K562 (cell line): ENCODE results near the gene PTPN1. TPM values are rescaled to one million over a fixed set of nuclear protein-coding genes. Genes with fewer than 3 reads are reported as not detected.

ENCODE experiments used
- ATAC-seq: fragments of 200-7000 bp; cut with Tn5 transposase; 3 replicates; pipeline ENCODE4 v1.9.1; 2020; ENCODE audit warnings: moderate library complexity
- BruUV-seq: library from RNA; stranded (reverse); fragments of 400-500 nt; replicated peaks from 2 replicates; lab custom pipeline; 2021; lab: Mats Ljungman, UMichigan
- CTCF ChIA-PET: fragments of 300-600 bp; formaldehyde crosslinking; extraction: SDS; loops from one replicate; lab custom pipeline; 2021; ENCODE audit warnings: low intra/inter-chr PET ratio; lab: Yijun Ruan, JAX
- POLR2A ChIA-PET: fragments of 300-600, 350-650 bp; sonication (Branson Sonifier 250); formaldehyde crosslinking; extraction: SDS; loops from one replicate; lab custom pipeline; 2021; ENCODE audit warnings: antibody characterized with exemption, inconsistent platforms; lab: Yijun Ruan, JAX
- DNase-seq, 4 experiments: peaks; one replicate each; pipeline versions ENCODE4 v3.0.0 to v3.0.0-alpha.2; 2011 to 2018; ENCODE audit warnings: low spot score in 3 of 4, mixed read lengths in 3 of 4; ENCODE audit errors: extremely low read depth in 1 of 4
- FAIRE-seq: peaks from 2 replicates; lab custom pipeline; 2011; peaks lifted over from hg19 to GRCh38; lab: Jason Lieb, UNC
- H2AFZ ChIP-seq: 2 replicates; pipeline ENCODE4 v1.6.0; 2011; ENCODE audit warnings: low read depth, low read length, control low read depth, inconsistent platforms
- H3K27ac ChIP-seq: fragments of 200-600 bp; 3 replicates; pipeline ENCODE4 v1.8.0; 2011; ENCODE audit warnings: low read depth, mild to moderate bottlenecking, control low read depth, inconsistent platforms, low read length, moderate library complexity, mixed read lengths; ENCODE audit errors: extremely low read depth
- H3K27me3 ChIP-seq, 2 experiments: fragments of 300-600 bp in 1 of 2; 2 replicates in 1 of 2; 3 replicates in 1 of 2; pipeline versions ENCODE4 v1.6.0 to v1.8.0; 2011; ENCODE audit warnings: inconsistent platforms in 2 of 2, low read length in 2 of 2, mild to moderate bottlenecking in 1 of 2, mixed read lengths in 1 of 2, moderate library complexity in 1 of 2; ENCODE audit not compliant: control insufficient read depth in 2 of 2, insufficient read depth in 2 of 2
- H3K36me3 ChIP-seq: fragments of 300-600 bp; 3 replicates; pipeline ENCODE4 v1.8.0; 2011; ENCODE audit warnings: mild to moderate bottlenecking, low read length, inconsistent platforms; ENCODE audit not compliant: control insufficient read depth, insufficient read depth
- H3K4me1 ChIP-seq, 2 experiments: fragments of 200-600 bp in 1 of 2; replicated peaks in 1 of 2; 2 replicates in 1 of 2; 3 replicates in 1 of 2; pipeline versions ENCODE4 v1.5.1 to v1.8.0; 2011; ENCODE audit warnings: inconsistent platforms in 2 of 2, low read length in 2 of 2, mild to moderate bottlenecking in 1 of 2, mixed read lengths in 1 of 2, moderate library complexity in 1 of 2; ENCODE audit not compliant: control insufficient read depth in 2 of 2, insufficient read depth in 2 of 2
- H3K4me2 ChIP-seq: 2 replicates; pipeline ENCODE4 v1.6.1; 2011; ENCODE audit warnings: low read length, control low read depth, inconsistent platforms, mixed read lengths; ENCODE audit not compliant: insufficient read depth
- H3K4me3 ChIP-seq: fragments of 200-600 bp; sonication (generic), shearing (Covaris generic); 2 replicates; pipeline ENCODE4 v1.5.1; 2016; ENCODE audit warnings: control low read depth, inconsistent platforms
- H3K79me2 ChIP-seq: fragments of 200-600 bp; 3 replicates; pipeline ENCODE4 v1.8.0; 2011; ENCODE audit warnings: low read length, inconsistent platforms; ENCODE audit not compliant: control insufficient read depth, insufficient read depth
- H3K9ac ChIP-seq, 2 experiments: 2 replicates each; pipeline versions ENCODE4 v1.6.0 to v1.6.1; 2011; ENCODE audit warnings: low read depth in 2 of 2, low read length in 2 of 2, control low read depth in 1 of 2, inconsistent platforms in 1 of 2, mild to moderate bottlenecking in 1 of 2, mixed read lengths in 1 of 2; ENCODE audit not compliant: insufficient read depth in 1 of 2
- H3K9me1 ChIP-seq: one replicate; pipeline ENCODE4 v1.6.0; 2011; ENCODE audit warnings: inconsistent platforms, mild to moderate bottlenecking, low read length, moderate library complexity; ENCODE audit not compliant: control insufficient read depth, insufficient read depth
- H3K9me3 ChIP-seq: replicated peaks from 2 replicates; pipeline ENCODE4 v1.5.1; 2011; ENCODE audit warnings: low read depth, low read length, inconsistent platforms; ENCODE audit not compliant: control insufficient read depth, insufficient read depth
- H4K20me1 ChIP-seq: replicated peaks from 2 replicates; pipeline ENCODE4 v1.6.1; 2011; ENCODE audit warnings: low read length, inconsistent platforms, mixed read lengths; ENCODE audit not compliant: control insufficient read depth, insufficient read depth
- ATF6 ChIP-seq: sonication (generic); formaldehyde crosslinking; IDR thresholded peaks from 2 replicates; pipeline ENCODE4 v1.4.0; 2020; ENCODE audit warnings: mild to moderate bottlenecking, missing genetic modification reagents
- ATF7 ChIP-seq: fragments of 450-650 bp; IDR thresholded peaks from 2 replicates; pipeline ENCODE4 v1.7.1; 2014; ENCODE audit warnings: mild to moderate bottlenecking, moderate library complexity
- CEBPG ChIP-seq, 3 experiments: fragments of 200-800 bp in 1 of 3; sonication (Bioruptor generic) in 1 of 3; sonication (generic) in 1 of 3; formaldehyde crosslinking in 1 of 3; IDR thresholded peaks in 2 of 3; conservative IDR thresholded peaks in 1 of 3; 2 replicates each; pipeline versions ENCODE4 v1.6.1 to v1.8.0; 2016 to 2022; ENCODE audit warnings: missing compliant biosample characterization in 2 of 3, missing genetic modification characterization in 2 of 3, mild to moderate bottlenecking in 1 of 3, missing genetic modification reagents in 1 of 3
- CHD4 ChIP-seq: fragments of 200-600 bp; sonication (generic); IDR thresholded peaks from 3 replicates; pipeline ENCODE4 v1.6.1; 2012; ENCODE audit warnings: low read depth, mild to moderate bottlenecking, mixed read lengths, low read length, inconsistent platforms; ENCODE audit not compliant: insufficient read depth, insufficient replicate concordance, poor library complexity, severe bottlenecking
- FOXP4 ChIP-seq: sonication (generic); formaldehyde crosslinking; IDR thresholded peaks from 2 replicates; pipeline ENCODE4 v1.8.0; 2022; ENCODE audit warnings: mild to moderate bottlenecking, missing genetic modification reagents, borderline replicate concordance
- ILF3 ChIP-seq: fragments of 450-650 bp; IDR thresholded peaks from 2 replicates; pipeline ENCODE4 v1.6.1; 2018; ENCODE audit warnings: antibody characterized with exemption, mild to moderate bottlenecking, moderate library complexity, borderline replicate concordance
- LCOR ChIP-seq: sonication (generic); formaldehyde crosslinking; IDR thresholded peaks from 2 replicates; pipeline ENCODE4 v1.8.0; 2022; ENCODE audit warnings: mild to moderate bottlenecking, missing genetic modification reagents
- MTA2 ChIP-seq: fragments of 450-650 bp; IDR thresholded peaks from 2 replicates; pipeline ENCODE4 v1.6.1; 2016; ENCODE audit warnings: low read depth
- NFATC3 ChIP-seq: fragments of 450-650 bp; IDR thresholded peaks from 2 replicates; pipeline ENCODE4 v1.6.1; 2017; ENCODE audit warnings: mild to moderate bottlenecking
- NFIX ChIP-seq: fragments of 250-450 bp; sonication (Bioruptor Pico); IDR thresholded peaks from 2 replicates; pipeline ENCODE4 v1.4.0; 2020; ENCODE audit warnings: low read depth, mild to moderate bottlenecking, moderate library complexity
- PHF20 ChIP-seq: fragments of 450-650 bp; IDR thresholded peaks from 2 replicates; pipeline ENCODE4 v1.6.1; 2018; ENCODE audit not compliant: partially characterized antibody
- SLC30A9 ChIP-seq: fragments of 250-450 bp; sonication (Bioruptor Pico); IDR thresholded peaks from 2 replicates; pipeline ENCODE4 v1.8.0; 2022; ENCODE audit warnings: mild to moderate bottlenecking, moderate library complexity
- USF1 ChIP-seq: sonication (generic); formaldehyde crosslinking; IDR thresholded peaks from 2 replicates; pipeline ENCODE4 v1.9.0; 2022; ENCODE audit warnings: mild to moderate bottlenecking, missing genetic modification reagents
- ZNF121 ChIP-seq: sonication (generic); formaldehyde crosslinking; conservative IDR thresholded peaks from 2 replicates; pipeline ENCODE4 v1.8.0; 2022; ENCODE audit warnings: missing genetic modification reagents
- ZNF165 ChIP-seq: fragments of 250-450 bp; sonication (Bioruptor Pico); IDR thresholded peaks from 2 replicates; pipeline ENCODE4 v1.4.0; 2020; ENCODE audit warnings: borderline replicate concordance
- ZNF655 ChIP-seq: fragments of 250-450 bp; sonication (Bioruptor Pico); IDR thresholded peaks from 2 replicates; pipeline ENCODE4 v1.5.0; 2021
- WGBS: fragments of 100-300 bp; shearing (Covaris generic); methylation state at CpG from one replicate; pipeline ENCODE4 v1.1.6; 2016; ENCODE audit warnings: low coverage, mixed read lengths; ENCODE audit not compliant: insufficient coverage; ENCODE audit errors: missing lambda C conversion rate; 5-methylcytosine and 5-hydroxymethylcytosine counted together
- in situ Hi-C: fragments of 300-500 bp; cut with MboI; formaldehyde crosslinking; loops from 4 replicates; pipeline ENCODE4 v1.15.0; 2018; ENCODE audit warnings: inconsistent platforms, mixed read lengths
- intact Hi-C: fragments of 100-400 bp; cut with micrococcal nuclease; formaldehyde crosslinking; loops from 2 replicates; pipeline ENCODE4 v1.14.2; 2022
- polyA plus RNA-seq, 8 experiments: library from polyadenylated mRNA; depleted of rRNA in 4 of 8; stranded (reverse) in 5 of 8; unstranded in 3 of 8; fragments of >200 nt; fragmentation: Nextera tagmentation in 2 of 8; fragmentation: Illumina TruSeq in 1 of 8; extraction: Ambion mirVana in 2 of 8; extraction: Trizol in 1 of 8; gene quantifications; 2 replicates each; pipeline versions ENCODE4 v1.2.1 to v1.2.3, GENCODE V29; 2011 to 2014; ENCODE audit warnings: inconsistent platforms in 1 of 8, missing spikeins in 1 of 8
- total RNA-seq, 7 experiments: library from RNA; depleted of rRNA in 6 of 7; stranded (reverse); fragments of >200 nt in 6 of 7; fragmentation: Illumina TruSeq in 2 of 7; extraction: Trizol in 2 of 7; gene quantifications; 2 replicates each; pipeline versions ENCODE4 v1.2.1 to v1.2.3, GENCODE V29; 2011 to 2021; ENCODE audit warnings: low replicate concordance in 1 of 7

Gene PTPN1
- total and polyA plus RNA-seq, 9 of the 15 experiments (the other 6 are each of a cell fraction or from before 2014, with no cell fraction given): 11.0 to 85.3 (median 54.0) TPM

- CTCF ChIA-PET: no interaction called here
- Histone ChIP-seq H3K79me2 (peaks cover 78% of the 10 kb centered on the region), H3K9me1 (no peaks in the 10 kb centered on the region), H3K27me3 (no peaks in the 10 kb centered on the region), H3K4me3 (no peak overlapping the region), H3K9me3 (no peaks in the 10 kb centered on the region), H4K20me1 (no peaks in the 10 kb centered on the region; the same call in 1 of the 2 replicates), H3K4me1 (peaks cover 4 to 7% of the 10 kb centered on the region in 2 experiments; a peak in 4 of 5 replicates), H3K9ac (no peak overlapping the region), H2AFZ (no peak overlapping the region), H3K27ac (peak overlapping the region; percentile 85; the same call in 1 of the 3 replicates), H3K36me3 (peaks cover 42% of the 10 kb centered on the region), H3K4me2 (no peak overlapping the region)
- in situ Hi-C loops (no loop called here), intact Hi-C loops (loop anchor here (2.0 kb wide), 1 partner anchor 45 kb away; no protein-coding TSS in a partner anchor)
- 86% methylated on average over 11 of the region's 11 CpGs for WGBS
- FAIRE-seq (no peak), DNase-seq (no peak), ATAC-seq (no peak)
- no TSS peak for BruUV-seq
- POLR2A ChIA-PET: interaction anchor here (0.7 to 2.0 kb wide), 11 partner anchors 7 to 218 kb away, joined by 3 to 10 read pairs (median 4); no protein-coding TSS in a partner anchor
- TF ChIP-seq NFIX (CRISPR knock-in tag) (no peak), LCOR (CRISPR knock-in tag) (no peak), NFATC3 (no peak), ILF3 (no peak), CEBPG (CRISPR knock-in tag; IDR thresholded peaks at IDR 0.05) (no peak), CEBPG (tag; conservative IDR thresholded peaks at IDR 0.05 in 1 of 2, IDR thresholded peaks at IDR 0.05 in 1 of 2) (no peak), PHF20 (no peak), ZNF655 (CRISPR knock-in tag) (no peak), CHD4 (no peak), USF1 (no peak), FOXP4 (CRISPR knock-in tag) (no peak), ZNF165 (CRISPR knock-in tag) (no peak), SLC30A9 (no peak), MTA2 (no peak), ZNF121 (CRISPR knock-in tag) (0 out of 2 replicates have a peak, but pooled peaks have one; percentile 19), ATF6 (CRISPR knock-in tag) (no peak), ATF7 (no peak)
Observed at GRCh38 chr20:50557549-50558134, 47.5 kb downstream of the PTPN1 start.
